H9 (cell line): ENCODE results near the gene GTF2E1. TPM values are rescaled to one million over a fixed set of nuclear protein-coding genes. Genes with fewer than 3 reads are reported as not detected.

Source experiments
- DNase-seq: peaks from one replicate; pipeline ENCODE4 v3.0.0-alpha.2; 2017
- H2AFZ ChIP-seq: one replicate; pipeline ENCODE4 v1.6.1; 2013; ENCODE audit warnings: mild to moderate bottlenecking, low read length, control low read depth, moderate library complexity
- H2AK5ac ChIP-seq: 2 replicates; pipeline ENCODE4 v1.6.1; 2013; ENCODE audit warnings: low read length, control low read depth, mixed read lengths; ENCODE audit not compliant: insufficient read length
- H2BK120ac ChIP-seq: one replicate; pipeline ENCODE4 v1.6.1; 2013; ENCODE audit warnings: low read depth, mild to moderate bottlenecking, low read length, control low read depth, inconsistent platforms; ENCODE audit not compliant: poor library complexity, severe bottlenecking
- H2BK12ac ChIP-seq: 2 replicates; pipeline ENCODE4 v1.6.1; 2013; ENCODE audit warnings: low read length, control low read depth, mixed read lengths, low read depth; ENCODE audit not compliant: insufficient read length
- H2BK15ac ChIP-seq: 2 replicates; pipeline ENCODE4 v1.6.1; 2013; ENCODE audit warnings: low read depth, low read length, control low read depth
- H2BK20ac ChIP-seq: one replicate; pipeline ENCODE4 v1.6.1; 2013; ENCODE audit warnings: low read depth, mild to moderate bottlenecking, low read length, control low read depth, inconsistent platforms; ENCODE audit not compliant: poor library complexity, severe bottlenecking
- H2BK5ac ChIP-seq: 2 replicates; pipeline ENCODE4 v1.6.1; 2013; ENCODE audit warnings: low read length, control low read depth, mixed read lengths; ENCODE audit not compliant: insufficient read length
- H3K14ac ChIP-seq: 2 replicates; pipeline ENCODE4 v1.6.1; 2013; ENCODE audit warnings: low read length, control low read depth; ENCODE audit not compliant: insufficient read depth
- H3K18ac ChIP-seq: 2 replicates; pipeline ENCODE4 v1.6.1; 2013; ENCODE audit warnings: low read depth, mild to moderate bottlenecking, mixed read lengths, low read length, control low read depth; ENCODE audit not compliant: insufficient read length
- H3K23ac ChIP-seq: 2 replicates; pipeline ENCODE4 v1.6.1; 2013; ENCODE audit warnings: low read length, control low read depth, mixed read lengths, low read depth; ENCODE audit not compliant: insufficient read length
- H3K23me2 ChIP-seq: 2 replicates; pipeline ENCODE4 v1.6.1; 2013; ENCODE audit warnings: low read depth, mild to moderate bottlenecking, mixed read lengths, low read length, control low read depth; ENCODE audit not compliant: insufficient read length, poor library complexity, severe bottlenecking
- H3K27ac ChIP-seq: 2 replicates; pipeline ENCODE4 v1.5.1; 2013; ENCODE audit warnings: low read length, control low read depth, mixed read lengths, low read depth; ENCODE audit not compliant: insufficient read length
- H3K27me3 ChIP-seq: 2 replicates; pipeline ENCODE4 v1.6.1; 2013; ENCODE audit warnings: low read length, control low read depth, inconsistent platforms; ENCODE audit not compliant: insufficient read depth
- H3K4ac ChIP-seq: 2 replicates; pipeline ENCODE4 v1.6.1; 2013; ENCODE audit warnings: low read depth, mild to moderate bottlenecking, control low read depth, inconsistent platforms, low read length, moderate library complexity
- H3K4me1 ChIP-seq: 2 replicates; pipeline ENCODE4 v1.6.1; 2013; ENCODE audit warnings: low read length, control low read depth, inconsistent platforms; ENCODE audit not compliant: insufficient read depth
- H3K4me2 ChIP-seq: 2 replicates; pipeline ENCODE4 v1.6.1; 2013; ENCODE audit warnings: low read length, control low read depth, mixed read lengths; ENCODE audit not compliant: insufficient read length, insufficient read depth
- H3K56ac ChIP-seq: 2 replicates; pipeline ENCODE4 v1.6.1; 2013; ENCODE audit warnings: low read depth, mild to moderate bottlenecking, mixed read lengths, low read length, control low read depth; ENCODE audit not compliant: insufficient read length
- H3K79me1 ChIP-seq: 2 replicates; pipeline ENCODE4 v1.6.1; 2013; ENCODE audit warnings: low read depth, mild to moderate bottlenecking, moderate library complexity, low read length, control low read depth, inconsistent platforms; ENCODE audit not compliant: insufficient read depth, poor library complexity, severe bottlenecking
- H3K79me2 ChIP-seq: 2 replicates; pipeline ENCODE4 v1.6.1; 2013; ENCODE audit warnings: low read length, control low read depth, inconsistent platforms; ENCODE audit not compliant: insufficient read depth
- H3K9ac ChIP-seq: 2 replicates; pipeline ENCODE4 v1.6.1; 2013; ENCODE audit warnings: low read length, control low read depth, mixed read lengths; ENCODE audit not compliant: insufficient read length; ENCODE audit errors: extremely low read depth
- H3K9me3 ChIP-seq: one replicate; pipeline ENCODE4 v1.6.1; 2013; ENCODE audit warnings: low read depth, low read length, inconsistent platforms; ENCODE audit not compliant: control insufficient read depth
- H3T11ph ChIP-seq: one replicate; pipeline ENCODE4 v1.6.1; 2013; ENCODE audit warnings: mild to moderate bottlenecking, low read length, control low read depth, inconsistent platforms
- H4K20me1 ChIP-seq: one replicate; pipeline ENCODE4 v1.6.1; 2013; ENCODE audit not compliant: control insufficient read depth, insufficient read length, insufficient read depth
- H4K5ac ChIP-seq: 2 replicates; pipeline ENCODE4 v1.6.1; 2013; ENCODE audit warnings: low read depth, mild to moderate bottlenecking, mixed read lengths, low read length, control low read depth; ENCODE audit not compliant: insufficient read length
- H4K8ac ChIP-seq: replicated peaks from 2 replicates; pipeline ENCODE4 v1.6.1; 2013; ENCODE audit warnings: low read length, control low read depth, mixed read lengths, low read depth; ENCODE audit not compliant: insufficient read length
- H4K91ac ChIP-seq: 2 replicates; pipeline ENCODE4 v1.6.1; 2013; ENCODE audit warnings: low read depth, mild to moderate bottlenecking, moderate library complexity, mixed read lengths, low read length, control low read depth; ENCODE audit not compliant: insufficient read length
- H3K27ac Mint-ChIP-seq, 3 experiments: 2 replicates in 2 of 3; 3 replicates in 1 of 3; pipeline ENCODE4 v1.8.0; 2020 to 2021; ENCODE audit warnings: mixed read lengths in 3 of 3, mild to moderate bottlenecking in 1 of 3, moderate library complexity in 1 of 3
- H3K27me3 Mint-ChIP-seq: 2 replicates; pipeline ENCODE4 v1.8.0; 2021; ENCODE audit warnings: low read depth, mild to moderate bottlenecking, moderate library complexity, mixed read lengths
- H3K36me3 Mint-ChIP-seq, 3 experiments: 2 replicates in 2 of 3; 3 replicates in 1 of 3; pipeline ENCODE4 v1.8.0; 2020 to 2021; ENCODE audit warnings: low read depth in 3 of 3, mixed read lengths in 3 of 3; ENCODE audit not compliant: insufficient read depth in 1 of 3
- H3K4me1 Mint-ChIP-seq, 2 experiments: 2 replicates each; pipeline ENCODE4 v1.8.0; 2020; ENCODE audit warnings: mixed read lengths in 2 of 2
- H3K4me3 Mint-ChIP-seq, 2 experiments: 2 replicates in 1 of 2; 3 replicates in 1 of 2; pipeline ENCODE4 v1.8.0; 2020 to 2021; ENCODE audit warnings: mild to moderate bottlenecking in 2 of 2, mixed read lengths in 2 of 2, moderate library complexity in 1 of 2
- H3K9me3 Mint-ChIP-seq, 2 experiments: 2 replicates in 1 of 2; 3 replicates in 1 of 2; pipeline ENCODE4 v1.8.0; 2020; ENCODE audit warnings: mild to moderate bottlenecking in 2 of 2, mixed read lengths in 2 of 2, moderate library complexity in 1 of 2
- WGBS: extraction: QIAGEN DNeasy Blood & Tissue Kit; methylation state at CpG from one replicate; pipeline ENCODE4 v1.1.7; 2013; ENCODE audit warnings: missing lambda C conversion rate, low lambda C conversion rate, mixed read lengths; ENCODE audit not compliant: insufficient read length; ENCODE audit errors: extremely low coverage; 5-methylcytosine and 5-hydroxymethylcytosine counted together
- total RNA-seq: library from RNA; stranded (reverse); gene quantifications from 2 replicates; pipeline ENCODE4 v1.2.1, GENCODE V29; 2021
- TF ChIP-seq, protein P1 (sequence below): fragments of 200-600 bp; sonication (generic); conservative IDR thresholded peaks from 3 replicates; pipeline ENCODE4 v1.8.0; 2021; ENCODE audit warnings: antibody characterized with exemption, mild to moderate bottlenecking

GTF2E1 gene
- total RNA-seq, 1 experiment from 2014 or later = 88.8 TPM

DNA sequence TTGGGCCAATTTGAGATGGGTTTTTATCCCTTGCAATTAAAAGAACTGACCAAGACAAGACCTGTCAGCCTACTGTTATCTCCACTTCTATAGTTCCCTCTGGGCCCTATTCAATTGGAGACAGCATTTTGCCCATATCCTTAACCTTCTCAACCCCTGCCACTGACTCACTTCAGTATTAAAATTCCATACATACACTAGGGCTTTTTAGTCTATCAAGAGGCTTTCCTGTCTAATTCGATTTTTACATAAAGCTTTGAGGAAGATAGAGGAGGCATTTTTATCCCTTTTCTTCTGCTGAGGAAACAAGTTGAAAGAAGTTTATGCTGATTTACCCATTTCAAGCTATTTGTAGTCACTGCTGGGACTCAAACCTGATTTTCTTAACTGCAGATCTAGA, 51.1 kb downstream of the GTF2E1 start:
- H3K4me1 Mint-ChIP-seq = peaks cover 49 to 72% of the 10 kb centered on the region in 2 experiments
- H3K27me3 ChIP-seq = no peaks in the 10 kb centered on the region
- H2BK5ac ChIP-seq = no peak overlapping the region
- H2AK5ac ChIP-seq = no peak overlapping the region
- no peaks in the 10 kb centered on the region for H3K79me1 ChIP-seq
- no peaks in the 10 kb centered on the region for H3K9me3 Mint-ChIP-seq
- H3K27me3 Mint-ChIP-seq = no peaks in the 10 kb centered on the region
- TF ChIP-seq, protein P1, sequence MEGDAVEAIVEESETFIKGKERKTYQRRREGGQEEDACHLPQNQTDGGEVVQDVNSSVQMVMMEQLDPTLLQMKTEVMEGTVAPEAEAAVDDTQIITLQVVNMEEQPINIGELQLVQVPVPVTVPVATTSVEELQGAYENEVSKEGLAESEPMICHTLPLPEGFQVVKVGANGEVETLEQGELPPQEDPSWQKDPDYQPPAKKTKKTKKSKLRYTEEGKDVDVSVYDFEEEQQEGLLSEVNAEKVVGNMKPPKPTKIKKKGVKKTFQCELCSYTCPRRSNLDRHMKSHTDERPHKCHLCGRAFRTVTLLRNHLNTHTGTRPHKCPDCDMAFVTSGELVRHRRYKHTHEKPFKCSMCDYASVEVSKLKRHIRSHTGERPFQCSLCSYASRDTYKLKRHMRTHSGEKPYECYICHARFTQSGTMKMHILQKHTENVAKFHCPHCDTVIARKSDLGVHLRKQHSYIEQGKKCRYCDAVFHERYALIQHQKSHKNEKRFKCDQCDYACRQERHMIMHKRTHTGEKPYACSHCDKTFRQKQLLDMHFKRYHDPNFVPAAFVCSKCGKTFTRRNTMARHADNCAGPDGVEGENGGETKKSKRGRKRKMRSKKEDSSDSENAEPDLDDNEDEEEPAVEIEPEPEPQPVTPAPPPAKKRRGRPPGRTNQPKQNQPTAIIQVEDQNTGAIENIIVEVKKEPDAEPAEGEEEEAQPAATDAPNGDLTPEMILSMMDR = no peak
- no peak overlapping the region for H2BK20ac ChIP-seq
- no peak overlapping the region for H3K4me2 ChIP-seq
- DNase-seq = no peak
- H3K23ac ChIP-seq = no peak overlapping the region
- no peak overlapping the region for H3K27ac ChIP-seq
- no peak overlapping the region for H3K9ac ChIP-seq
- H3T11ph ChIP-seq = no peak overlapping the region
- H3K36me3 Mint-ChIP-seq = peaks cover 0 to 2% (median 0%) of the 10 kb centered on the region in 3 experiments; a peak in 2 of 7 replicates
- no peak overlapping the region for H3K4ac ChIP-seq
- H3K18ac ChIP-seq = no peak overlapping the region
- H3K4me3 Mint-ChIP-seq = no peak overlapping the region
- H3K14ac ChIP-seq = no peak overlapping the region
- no CpG with 5 or more reads among the region's 1 CpG for WGBS
- no peak overlapping the region for H4K5ac ChIP-seq
- no peak overlapping the region for H2BK120ac ChIP-seq
- H4K20me1 ChIP-seq = no peaks in the 10 kb centered on the region
- H3K27ac Mint-ChIP-seq = peak overlapping the region in 2 of 3 experiments; percentile 36 to 54; a peak in 2 of 7 replicates
- no peak overlapping the region for H3K56ac ChIP-seq
- H4K8ac ChIP-seq = no peak overlapping the region
- H3K23me2 ChIP-seq = no peaks in the 10 kb centered on the region
- H2AFZ ChIP-seq = no peak overlapping the region
- no peak overlapping the region for H4K91ac ChIP-seq
- H3K9me3 ChIP-seq = no peaks in the 10 kb centered on the region
- H3K79me2 ChIP-seq = no peaks in the 10 kb centered on the region
- no peak overlapping the region for H2BK12ac ChIP-seq
- peaks cover 9% of the 10 kb centered on the region for H3K4me1 ChIP-seq
- no peak overlapping the region for H2BK15ac ChIP-seq
